Measurements from ENCODE around the gene UBE2G1. TPM values are rescaled to one million over a fixed set of nuclear protein-coding genes. Genes with fewer than 3 reads are reported as not detected.
"Not testable (repeated sequence)": the region's sequence is repeated elsewhere in the genome, so short reads cannot be mapped to it uniquely, and the experiment has no call there.

Gene UBE2G1, protein sequence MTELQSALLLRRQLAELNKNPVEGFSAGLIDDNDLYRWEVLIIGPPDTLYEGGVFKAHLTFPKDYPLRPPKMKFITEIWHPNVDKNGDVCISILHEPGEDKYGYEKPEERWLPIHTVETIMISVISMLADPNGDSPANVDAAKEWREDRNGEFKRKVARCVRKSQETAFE
- polyA plus RNA-seq (ENCODE audit: insufficient read length in 4 of 4): 10 to 100 TPM; 42.9 to 70.2 (median 59.4) TPM

DNA sequence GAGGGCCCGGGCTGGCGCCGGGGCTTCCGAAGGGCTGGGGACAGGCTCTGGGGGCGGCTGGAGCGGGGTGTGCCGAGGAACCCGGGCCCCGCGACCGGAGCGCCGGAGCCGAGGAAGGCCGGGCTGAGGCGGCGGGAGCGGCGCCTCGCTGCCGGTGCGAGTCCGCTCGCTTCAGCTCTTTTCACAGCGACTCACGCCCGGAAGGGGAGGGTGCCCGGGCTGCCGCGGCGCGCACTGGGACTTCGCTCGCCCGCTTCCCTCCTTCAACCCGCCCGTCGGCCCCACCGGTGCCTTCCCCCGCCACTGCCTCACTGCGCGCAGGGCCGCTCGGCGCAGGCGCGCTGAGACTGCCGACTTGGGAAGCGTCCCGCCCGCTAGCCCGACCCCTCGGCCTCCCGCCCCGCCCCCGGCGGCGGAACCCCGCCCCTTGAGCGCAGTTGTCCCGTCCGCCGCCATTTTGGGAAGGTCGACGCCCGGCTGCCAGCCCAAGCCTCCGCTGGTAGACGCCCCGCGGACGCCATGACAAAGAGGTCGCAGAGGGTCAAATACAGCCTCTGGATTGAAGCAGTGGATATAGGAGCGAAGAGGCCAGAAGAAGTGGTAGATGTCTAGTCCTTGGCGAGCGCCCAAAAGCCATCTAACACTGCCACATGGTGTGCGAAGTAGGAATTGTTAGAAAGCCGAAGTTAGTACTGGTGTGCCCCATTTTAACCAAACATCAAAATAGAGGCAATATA, at the start of gene UBE2G1:
UBE2G1 (minus strand) TSS at position 349 of the 737 bp plus-strand sequence. CDS start 359 bp downstream, outside the sequence.
- peak; percentile 93 to 96 (median 94) for DNase-seq (ENCODE audit: low read depth in 4 of 4, low spot score in 3 of 4)

DNA sequence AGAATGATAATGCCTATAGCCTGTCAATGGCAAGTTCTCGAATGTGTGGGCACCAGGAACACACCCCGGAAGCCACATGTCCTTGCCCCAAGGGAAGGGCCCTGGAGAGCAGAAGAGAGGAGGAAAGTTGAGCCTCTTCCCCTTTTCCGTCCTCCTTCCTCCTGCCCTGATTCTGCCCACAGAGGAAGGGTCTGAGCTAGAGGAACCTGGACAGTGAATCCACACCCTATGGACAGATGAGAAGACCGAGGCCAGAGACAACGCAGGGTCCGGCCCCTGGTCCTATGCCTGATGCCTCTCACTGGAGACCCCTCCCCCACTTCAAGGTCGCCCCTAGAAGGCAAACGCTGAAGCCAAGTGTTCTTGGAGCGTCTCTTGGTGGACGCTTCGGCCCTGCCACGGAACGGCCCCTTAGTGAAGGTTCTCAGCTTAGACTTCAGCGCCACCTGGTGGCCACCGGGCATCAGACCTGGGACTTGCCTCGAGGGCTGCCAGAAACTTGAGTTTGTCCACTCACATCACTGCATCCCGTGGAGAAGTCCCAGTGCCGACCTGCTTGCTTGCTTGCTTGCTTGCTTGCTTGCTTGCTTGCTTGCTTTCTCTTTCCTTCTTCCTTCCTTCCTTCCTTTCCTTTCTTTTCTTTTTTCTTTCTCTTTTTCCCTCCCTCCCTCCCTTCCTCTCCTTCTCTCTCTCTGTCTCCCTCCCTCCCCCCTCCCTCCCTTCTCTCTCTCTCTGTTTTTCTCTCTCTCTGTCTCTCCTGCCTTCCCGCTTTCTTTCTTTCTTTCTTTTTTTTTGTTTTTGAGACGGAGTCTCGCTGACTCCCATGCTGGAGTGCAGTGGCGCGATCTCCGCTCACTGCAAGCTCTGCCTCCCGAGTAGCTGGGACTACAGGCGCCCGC, 46.7 kb upstream of the UBE2G1 start:
- DNase-seq (ENCODE audit: low read depth in 4 of 4, low spot score in 3 of 4): peak; percentile 69 to 85 (median 80)

DNA sequence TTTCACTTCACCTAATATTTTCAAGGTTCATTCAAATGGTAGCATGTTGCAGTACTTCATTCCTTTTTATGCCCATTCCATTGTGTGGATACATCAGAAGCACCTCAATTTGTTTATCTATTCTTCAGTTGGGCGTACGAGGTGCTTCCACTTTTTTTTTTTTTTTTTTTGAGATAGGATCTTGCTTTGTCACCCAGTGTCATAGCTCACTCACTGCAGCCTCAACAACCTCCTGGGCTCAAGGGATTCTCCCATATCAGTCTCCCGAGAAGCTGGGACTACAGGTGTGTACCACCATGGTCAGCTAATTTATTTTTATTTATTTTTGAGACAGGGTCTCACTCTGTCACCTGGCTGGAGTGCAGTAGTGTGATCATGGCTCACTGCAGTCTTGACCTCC, 44.7 kb upstream of the UBE2G1 start:
- no peak for DNase-seq (ENCODE audit: low read depth in 4 of 4, low spot score in 3 of 4)

DNA sequence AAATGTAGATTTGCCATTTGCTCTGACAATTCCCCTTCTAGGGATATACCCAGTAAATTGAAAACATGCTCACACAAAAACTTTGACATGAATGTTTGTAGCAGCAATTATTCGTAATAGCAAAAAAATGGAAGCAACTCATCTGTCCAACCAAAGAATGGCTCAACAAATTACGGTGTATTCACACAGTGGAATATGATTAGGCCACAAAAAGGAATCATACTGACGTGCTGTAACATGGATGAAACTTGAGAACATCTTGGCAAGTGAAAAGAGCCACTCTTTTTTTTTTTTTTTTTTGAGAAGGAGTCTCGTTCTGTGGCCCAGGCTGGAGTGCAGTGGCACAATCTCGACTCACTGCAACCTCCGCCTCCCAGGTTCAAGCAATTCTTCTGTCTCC, 43.2 kb upstream of the UBE2G1 start:
- no peak for DNase-seq (ENCODE audit: low read depth in 4 of 4, low spot score in 3 of 4)

DNA sequence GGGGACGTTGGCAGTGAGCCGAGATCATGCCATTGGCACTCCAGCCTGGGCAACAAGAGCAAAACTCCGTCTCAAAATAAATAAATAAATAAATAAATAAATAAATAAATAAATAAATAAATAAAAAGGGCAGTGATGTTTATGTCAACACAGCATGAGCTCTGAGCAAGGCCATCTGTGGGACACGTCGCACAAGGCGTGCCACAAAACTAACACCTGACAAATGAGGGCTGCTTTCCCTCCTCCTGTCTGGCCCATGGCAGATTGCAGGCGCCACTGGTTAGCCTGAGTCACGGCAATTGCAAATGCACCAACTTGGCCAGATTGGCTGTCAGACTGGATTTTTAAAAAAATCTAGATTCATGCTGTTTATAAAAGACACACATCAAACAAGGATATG, 41.4 kb upstream of the UBE2G1 start:
- no peak for DNase-seq (ENCODE audit: low read depth in 4 of 4, low spot score in 3 of 4)

DNA sequence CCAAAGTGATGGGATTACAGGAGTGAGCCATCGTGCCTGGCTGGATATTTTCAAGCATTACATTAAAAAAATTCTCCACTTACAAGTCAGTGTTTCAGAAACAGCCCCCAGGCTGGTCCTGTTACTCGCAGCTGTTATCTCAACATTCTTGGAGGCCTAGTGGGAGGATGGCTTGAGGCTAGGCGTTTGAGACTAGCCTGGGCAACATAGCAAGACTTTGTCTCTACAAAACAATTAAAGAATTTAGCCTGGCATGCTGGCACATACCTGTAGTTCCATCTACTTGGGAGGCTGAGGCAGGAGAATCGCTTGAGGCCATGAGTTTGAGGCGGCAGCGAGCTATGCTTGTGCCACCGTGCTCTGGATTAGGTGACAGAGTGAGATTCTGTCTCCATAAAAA, 40.7 kb upstream of the UBE2G1 start:
- DNase-seq (ENCODE audit: low read depth in 4 of 4, low spot score in 3 of 4): no peak

DNA sequence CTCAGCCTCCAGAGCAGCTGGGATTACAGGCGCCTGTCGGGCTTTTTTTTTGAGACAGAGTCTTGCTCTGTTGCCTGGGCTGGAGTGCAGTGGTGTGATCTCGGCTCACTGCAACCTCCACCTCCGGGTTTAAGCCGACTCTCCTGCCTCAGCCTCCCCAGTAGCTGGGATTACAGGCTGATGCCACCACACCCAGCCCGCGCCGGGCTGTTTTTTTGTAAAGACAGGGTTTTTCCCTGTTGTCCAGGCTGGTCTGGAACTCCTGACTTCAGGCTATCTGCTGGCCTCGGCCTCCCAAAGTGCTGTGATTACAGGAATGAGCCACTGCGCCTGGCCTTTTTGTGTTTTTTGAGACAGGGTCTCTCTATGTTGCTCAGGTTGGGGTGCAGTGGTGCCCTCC, 39.9 kb upstream of the UBE2G1 start:
- DNase-seq (ENCODE audit: low read depth in 4 of 4, low spot score in 3 of 4): no peak

DNA sequence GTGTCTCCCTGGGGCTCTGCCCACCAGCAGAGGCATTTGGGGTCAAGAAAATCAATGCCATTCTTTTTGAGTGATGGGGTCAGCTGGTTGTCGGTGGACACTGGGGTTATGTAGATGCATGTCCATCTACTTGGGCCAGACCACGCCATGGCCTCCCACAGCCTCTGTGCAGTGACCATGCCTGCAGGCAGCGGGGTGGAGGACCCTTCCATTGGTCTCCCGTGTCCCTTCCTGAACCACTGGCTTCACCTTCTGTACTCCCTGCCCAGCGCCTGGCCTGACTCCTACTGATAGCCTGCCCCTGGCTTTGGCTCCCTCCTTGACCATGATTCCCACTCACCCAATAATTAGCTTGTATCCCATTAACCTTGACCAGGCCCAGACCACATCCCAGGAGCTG, 39.2 kb upstream of the UBE2G1 start:
- no peak for DNase-seq (ENCODE audit: low read depth in 4 of 4, low spot score in 3 of 4)

DNA sequence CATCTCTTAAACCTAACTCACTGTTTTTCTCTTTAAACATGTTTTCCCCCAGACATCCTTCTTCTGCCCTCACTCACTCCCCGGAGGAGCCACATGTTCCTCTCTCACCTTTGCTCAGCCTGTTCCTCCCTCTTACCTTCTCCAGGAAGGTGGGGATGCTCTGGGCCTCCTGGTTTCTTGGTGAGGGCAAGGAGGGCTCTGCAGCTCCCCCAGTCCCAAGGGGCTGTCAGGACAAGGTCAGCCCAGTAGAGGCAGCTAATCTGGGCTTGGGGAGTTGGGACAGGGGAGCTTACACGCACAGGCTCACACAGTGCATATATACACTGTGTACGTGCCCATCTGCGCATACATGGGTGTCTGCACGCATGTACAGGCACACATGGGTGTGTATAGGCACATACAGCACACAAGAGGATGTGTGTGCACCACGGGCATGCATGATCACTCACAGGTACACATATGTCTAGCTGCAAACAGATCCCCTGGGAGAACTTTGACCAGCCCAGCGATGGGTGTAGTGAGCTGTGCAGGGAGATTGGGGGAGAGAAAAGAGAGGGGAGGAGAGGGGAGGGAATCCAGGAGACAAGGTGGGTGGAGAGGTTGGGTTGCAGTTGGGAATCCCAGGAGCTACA, 38.7 kb upstream of the UBE2G1 start:
- no peak for DNase-seq (ENCODE audit: low read depth in 4 of 4, low spot score in 3 of 4)

DNA sequence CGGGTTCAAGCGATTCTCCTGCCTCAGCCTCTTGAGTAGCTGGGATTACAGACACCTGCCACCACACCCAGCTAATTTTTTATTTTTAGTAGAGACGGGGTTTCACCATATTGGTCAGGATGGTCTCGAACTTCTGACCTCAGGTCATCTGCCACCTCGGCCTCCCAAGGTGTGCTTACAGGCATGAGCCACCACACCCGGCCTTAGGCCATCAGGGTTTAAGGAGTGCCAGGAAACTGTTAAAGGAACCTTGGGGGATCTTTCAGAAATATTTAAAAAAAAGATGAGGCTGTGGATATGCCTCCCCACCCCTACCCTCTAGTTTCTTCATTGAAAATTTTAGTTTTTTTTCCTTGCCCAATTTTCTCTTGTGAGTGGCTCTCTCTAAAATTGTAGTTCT, 31.4 kb upstream of the UBE2G1 start:
- no peak for DNase-seq (ENCODE audit: low read depth in 4 of 4, low spot score in 3 of 4)

DNA sequence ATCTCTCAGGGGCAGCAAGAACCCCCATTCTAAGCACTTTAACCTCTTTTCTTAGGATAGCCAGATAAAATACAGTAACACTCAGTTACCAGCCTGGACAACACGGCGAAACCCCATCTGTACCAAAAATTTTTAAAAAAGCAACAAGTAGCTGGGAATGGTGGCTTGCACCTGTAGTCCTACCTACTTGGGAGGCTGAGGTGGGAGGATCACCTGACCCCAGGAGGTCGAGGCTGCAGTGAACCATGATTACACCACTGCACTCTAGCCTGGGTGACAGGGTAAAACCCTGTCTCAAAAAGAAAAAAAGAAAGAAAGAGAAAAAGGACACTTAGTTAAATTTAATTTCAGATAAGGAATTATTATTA, 28.6 kb upstream of the UBE2G1 start:
- no peak for DNase-seq (ENCODE audit: low read depth in 4 of 4, low spot score in 3 of 4)

DNA sequence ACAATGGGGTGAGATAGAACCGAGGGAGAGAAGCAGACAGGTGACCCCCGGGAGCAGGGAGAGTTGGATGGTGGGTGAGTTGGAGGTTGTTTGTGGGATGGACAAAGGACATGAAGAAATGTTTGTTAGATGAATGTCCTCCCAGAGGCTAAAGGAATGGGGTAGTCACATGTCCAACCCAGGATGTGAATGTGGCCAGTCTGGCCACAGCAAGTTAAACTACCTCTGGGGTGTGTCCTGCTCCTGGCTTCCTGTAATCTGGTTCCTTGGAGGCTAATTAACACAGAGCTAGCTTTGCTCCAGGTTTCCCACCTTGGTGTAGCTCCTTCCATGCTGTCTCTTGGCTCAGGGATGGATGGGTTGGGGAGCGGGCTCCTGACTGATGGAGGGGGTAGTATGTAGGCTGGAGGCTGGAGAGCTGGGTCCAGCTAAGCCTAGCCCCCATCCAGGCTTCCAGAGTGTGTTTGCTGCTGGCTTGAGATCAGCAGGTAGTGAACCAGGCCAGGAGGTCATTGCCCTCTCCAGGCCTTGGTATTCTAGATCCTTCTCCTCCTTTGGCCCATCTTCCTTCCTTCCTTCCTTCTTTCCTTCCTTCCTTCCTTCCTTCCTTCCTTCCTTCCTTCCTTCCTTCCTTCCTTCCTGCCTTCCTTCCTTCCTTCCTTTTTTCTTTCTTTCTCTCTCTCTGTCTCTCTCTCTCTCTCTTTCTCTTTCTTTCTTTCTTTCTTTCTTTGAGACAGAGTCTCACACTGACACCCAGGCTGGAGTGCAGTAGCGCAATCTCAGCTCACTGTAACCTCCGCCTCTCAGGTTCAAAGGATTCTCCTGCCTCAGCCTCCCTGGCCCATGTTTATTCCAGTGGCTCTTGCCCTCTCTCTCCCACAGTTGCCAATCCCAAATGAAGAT, 28.0 kb upstream of the UBE2G1 start:
- no peak for DNase-seq (ENCODE audit: low read depth in 4 of 4, low spot score in 3 of 4)

DNA sequence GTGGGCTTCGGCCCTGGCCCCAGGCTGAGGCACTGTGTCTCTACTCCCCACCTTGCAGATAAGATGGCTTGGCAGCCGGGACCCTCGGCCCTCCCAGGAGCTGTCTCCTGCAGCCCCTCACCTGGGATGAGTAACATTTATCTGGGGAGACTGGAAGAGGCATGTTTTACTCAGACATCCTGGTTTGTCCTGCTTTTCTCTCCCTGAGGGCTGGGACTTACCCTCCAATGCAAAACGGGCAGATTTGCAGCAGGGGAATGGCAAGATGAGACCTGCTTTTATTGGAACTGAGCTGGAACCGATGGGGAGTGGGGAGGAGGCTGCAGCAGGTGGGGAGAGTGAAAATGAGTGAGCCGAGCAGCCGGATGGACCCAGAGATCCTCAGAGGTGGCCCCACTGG, 27.3 kb upstream of the UBE2G1 start:
- no peak for DNase-seq (ENCODE audit: low read depth in 4 of 4, low spot score in 3 of 4)

DNA sequence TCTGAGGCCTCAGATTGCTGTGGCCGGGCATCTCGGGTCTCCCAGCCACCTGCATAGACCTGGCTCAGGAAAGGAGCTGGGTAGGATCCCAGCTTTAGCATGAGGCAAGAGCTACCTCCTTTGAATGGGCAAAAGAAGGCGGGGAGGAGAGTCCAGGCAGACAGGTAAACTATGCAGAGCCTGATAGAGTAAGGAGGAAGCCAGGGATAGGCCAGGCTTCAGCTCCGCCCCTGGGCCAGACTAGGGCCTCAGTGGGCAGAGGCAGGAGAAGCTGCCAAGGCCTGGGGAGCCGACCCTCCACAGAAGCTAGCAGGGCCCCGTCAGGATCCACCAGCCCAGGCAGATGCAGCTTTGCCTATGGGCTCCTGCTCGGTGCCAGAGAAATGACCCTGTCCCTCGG, 22.6 kb upstream of the UBE2G1 start:
- DNase-seq (ENCODE audit: low read depth in 4 of 4, low spot score in 3 of 4): no peak

DNA sequence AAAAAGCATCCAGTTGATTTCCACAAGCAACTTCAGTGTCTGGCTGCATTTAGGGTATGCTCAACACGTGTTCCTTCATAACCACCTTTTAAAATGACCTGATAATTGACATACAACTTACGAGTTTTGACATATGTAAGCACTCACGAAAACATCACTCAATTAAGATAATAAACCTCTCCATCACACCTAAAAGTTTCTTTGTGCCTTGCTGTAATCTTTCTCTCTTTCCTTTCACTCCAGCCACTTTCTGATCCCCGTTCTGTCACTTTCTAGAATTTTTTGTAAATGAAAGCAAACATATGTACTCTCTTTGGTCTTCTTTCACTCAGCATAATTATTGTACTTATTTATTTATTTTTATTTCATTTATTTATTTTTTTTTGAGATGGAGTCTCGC, 20.7 kb upstream of the UBE2G1 start:
- no peak for DNase-seq (ENCODE audit: low read depth in 4 of 4, low spot score in 3 of 4)

DNA sequence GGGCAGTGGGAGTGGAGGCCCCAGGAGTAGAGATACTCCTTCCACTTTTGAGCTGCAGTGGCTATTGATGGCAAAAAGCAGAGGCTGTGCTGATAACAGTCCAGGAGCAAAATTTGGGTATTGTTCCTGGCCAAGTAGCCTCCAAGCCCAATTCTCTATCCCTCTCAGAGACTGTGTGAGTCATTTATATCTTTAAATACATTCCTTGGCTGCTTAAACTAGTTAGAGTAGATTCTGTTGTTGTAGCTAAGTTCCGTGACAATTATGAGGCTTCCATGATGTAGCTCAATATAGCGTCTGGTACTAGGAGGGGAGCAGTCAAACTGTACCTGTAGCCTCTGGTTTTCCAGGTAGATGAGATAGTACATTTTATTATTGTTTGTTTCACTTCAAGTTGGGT, 19.9 kb upstream of the UBE2G1 start:
- no peak for DNase-seq (ENCODE audit: low read depth in 4 of 4, low spot score in 3 of 4)

DNA sequence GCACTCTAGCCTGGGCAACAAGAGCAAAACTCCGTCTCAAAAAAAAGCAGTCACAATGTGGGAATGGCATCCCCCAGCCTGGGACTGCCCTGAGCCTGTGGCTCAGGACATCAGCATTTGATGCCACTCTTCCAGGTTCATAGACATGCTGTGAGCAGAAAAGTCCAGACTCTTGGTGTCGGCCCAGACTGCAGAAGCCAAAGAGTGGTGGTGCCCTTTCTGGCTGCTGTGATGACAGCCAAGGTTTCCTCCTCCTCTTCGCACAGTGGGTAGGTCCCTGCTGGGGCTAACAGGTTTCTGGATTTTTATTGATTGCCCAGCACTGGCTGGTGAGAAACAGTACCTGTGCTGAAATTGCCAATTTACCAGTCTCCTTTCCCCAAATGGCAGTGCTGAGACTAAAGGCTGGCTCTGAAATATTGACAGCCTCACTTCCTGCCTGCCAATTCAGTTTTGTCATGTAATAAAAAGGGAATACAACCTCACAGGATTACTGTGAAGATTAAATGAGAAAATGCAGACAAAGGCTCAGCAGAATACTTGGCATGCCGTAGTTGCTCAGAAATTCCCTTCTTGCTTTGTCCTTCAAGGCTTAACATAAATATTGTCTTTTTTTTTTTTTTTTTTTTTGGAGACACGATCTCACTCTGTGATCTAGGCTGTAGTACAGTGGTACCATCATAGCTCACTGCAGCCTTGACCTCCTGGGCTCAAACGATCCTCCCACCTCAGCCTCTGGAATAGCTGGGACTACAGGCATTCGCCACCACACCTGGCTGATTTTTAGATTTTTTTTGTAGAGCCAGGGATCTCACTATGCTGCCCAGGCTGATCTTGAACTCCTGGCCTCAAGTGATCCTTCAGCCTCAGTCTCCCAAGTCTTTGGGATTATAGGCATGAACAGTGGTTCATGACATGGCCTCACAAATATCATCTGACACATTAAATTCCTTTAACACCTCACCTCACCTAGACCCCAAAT, 15.5 kb upstream of the UBE2G1 start:
- no peak for DNase-seq (ENCODE audit: low read depth in 4 of 4, low spot score in 3 of 4)

DNA sequence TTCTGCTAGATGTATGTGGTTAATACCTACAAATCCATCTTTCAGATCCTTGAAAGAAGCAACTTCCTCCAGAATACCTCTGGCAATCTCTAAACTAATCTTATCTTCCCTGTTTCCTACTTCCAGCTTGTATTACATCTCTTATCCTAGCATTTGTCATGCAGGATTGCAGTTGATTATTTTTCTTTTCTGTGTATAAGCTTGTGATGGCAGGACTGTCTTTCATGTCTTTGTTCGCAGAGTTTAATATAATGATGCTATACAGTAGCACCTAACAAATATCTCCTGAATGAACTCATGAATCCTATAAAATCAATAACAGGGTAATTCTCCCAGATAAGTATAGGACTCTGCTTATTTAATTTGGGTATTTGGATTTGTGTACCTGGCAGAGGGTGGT, 12.2 kb upstream of the UBE2G1 start:
- DNase-seq (ENCODE audit: low read depth in 4 of 4, low spot score in 3 of 4): no peak

DNA sequence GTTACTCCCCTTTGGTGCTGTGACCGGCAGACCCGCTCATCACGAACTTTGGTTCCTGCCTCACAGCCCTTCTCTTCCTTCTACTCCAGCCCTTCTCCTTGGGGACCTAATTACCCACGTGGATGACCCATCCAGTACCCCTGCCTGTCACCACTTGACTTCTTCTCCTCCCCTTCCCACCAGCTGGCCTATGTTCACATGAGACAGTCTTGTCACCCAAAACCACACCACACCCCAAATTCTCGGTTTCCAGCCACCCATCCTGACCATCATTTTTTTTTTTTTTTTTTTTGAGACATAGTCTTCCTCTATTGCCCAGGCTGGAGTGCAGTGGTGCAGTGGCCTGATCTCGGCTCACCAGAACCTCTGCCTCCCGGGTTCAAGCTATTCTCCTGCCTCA, 10.8 kb upstream of the UBE2G1 start:
- DNase-seq (ENCODE audit: low read depth in 4 of 4, low spot score in 3 of 4): not testable (repeated sequence)
